GM19238 (cell line): ENCODE results near the gene SART3.

Experiments
- DNase-seq: peaks from one replicate; pipeline ENCODE4 v3.0.0; 2011; ENCODE audit warnings: low spot score; ENCODE audit not compliant: insufficient read length

SART3 gene

GRCh38 chr12:108560752-108561719 lies at the start of gene SART3:
Gene SART3 (minus strand): TSS chr12:108561173. CDS start chr12:108561154, 19 bp downstream.
- DNase-seq: peak; percentile 75

- no peak for DNase-seq
Measured at GRCh38 chr12:108610336-108610815, 49.4 kb upstream of the SART3 start.

- DNase-seq: peak; percentile 45
Measured at GRCh38 chr12:108609537-108610335, 48.8 kb upstream of the SART3 start.

GRCh38 chr12:108608616-108609015 lies 47.6 kb upstream of the SART3 start:
- DNase-seq: no peak

- no peak for DNase-seq
Measured at GRCh38 chr12:108607981-108608600, 47.1 kb upstream of the SART3 start.

- DNase-seq: no peak
Measured at GRCh38 chr12:108606492-108606891, 45.5 kb upstream of the SART3 start.

GRCh38 chr12:108605690-108606406 lies 44.9 kb upstream of the SART3 start:
- no peak for DNase-seq

GRCh38 chr12:108605000-108605689 lies 44.2 kb upstream of the SART3 start:
- DNase-seq: no peak

GRCh38 chr12:108604208-108604941 lies 43.4 kb upstream of the SART3 start:
- DNase-seq: no peak

- DNase-seq: no peak
Measured at GRCh38 chr12:108603743-108604142, 42.8 kb upstream of the SART3 start.

GRCh38 chr12:108602976-108603704 lies 42.2 kb upstream of the SART3 start:
- no peak for DNase-seq

- DNase-seq: no peak
Measured at GRCh38 chr12:108602209-108602705, 41.3 kb upstream of the SART3 start.

- DNase-seq: no peak
Measured at GRCh38 chr12:108600702-108601007, 39.7 kb upstream of the SART3 start.

GRCh38 chr12:108599948-108600701 lies 39.2 kb upstream of the SART3 start:
- DNase-seq: no peak

- no peak for DNase-seq
Measured at GRCh38 chr12:108599541-108599940, 38.6 kb upstream of the SART3 start.

GRCh38 chr12:108598553-108599250 lies 37.7 kb upstream of the SART3 start:
- DNase-seq: no peak
